HG03039 (cell line): ENCODE results near the gene CEP70.
"Not testable (repeated sequence)": the region's sequence is repeated elsewhere in the genome, so short reads cannot be mapped to it uniquely, and the experiment has no call there.

Experiments
- ATAC-seq: cut with Tn5 transposase; IDR thresholded peaks from one replicate; pipeline ENCODE4 v1.9.1; 2021; ENCODE audit warnings: mild to moderate bottlenecking, moderate library complexity; ENCODE audit not compliant: unreplicated experiment

CEP70 gene

DNA sequence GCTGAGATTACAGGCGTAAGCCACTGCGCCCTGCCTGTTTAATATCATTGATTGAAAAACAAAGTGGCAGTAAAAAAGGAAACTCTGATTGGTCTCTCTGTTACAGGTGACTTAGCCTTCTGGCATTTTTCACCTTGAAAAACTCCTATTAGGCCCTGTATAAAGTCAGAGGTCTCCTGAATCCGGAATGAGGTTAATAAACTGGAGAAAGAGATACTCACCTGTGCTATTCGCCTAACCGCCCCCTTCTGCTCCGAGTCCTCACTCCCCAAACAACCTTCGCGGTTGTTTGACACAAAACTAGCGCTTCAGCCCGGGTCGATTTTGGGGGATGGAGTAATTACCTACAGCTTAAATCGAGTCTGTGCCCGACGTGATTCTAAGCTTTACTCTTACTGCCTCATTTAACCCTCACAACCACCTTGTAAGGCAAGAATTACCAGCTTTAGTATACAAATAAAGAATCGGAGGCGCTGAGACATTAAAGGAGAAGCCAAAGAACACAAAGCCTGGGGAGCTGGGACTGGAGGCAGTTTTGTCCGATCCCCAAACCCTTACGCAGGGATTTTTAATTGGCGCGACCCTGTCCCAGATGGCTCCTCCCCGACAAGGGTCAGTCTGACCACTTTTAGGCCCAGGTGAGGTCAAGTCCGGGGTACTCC, 441 bp downstream of the CEP70 start:
- ATAC-seq: no peak

DNA sequence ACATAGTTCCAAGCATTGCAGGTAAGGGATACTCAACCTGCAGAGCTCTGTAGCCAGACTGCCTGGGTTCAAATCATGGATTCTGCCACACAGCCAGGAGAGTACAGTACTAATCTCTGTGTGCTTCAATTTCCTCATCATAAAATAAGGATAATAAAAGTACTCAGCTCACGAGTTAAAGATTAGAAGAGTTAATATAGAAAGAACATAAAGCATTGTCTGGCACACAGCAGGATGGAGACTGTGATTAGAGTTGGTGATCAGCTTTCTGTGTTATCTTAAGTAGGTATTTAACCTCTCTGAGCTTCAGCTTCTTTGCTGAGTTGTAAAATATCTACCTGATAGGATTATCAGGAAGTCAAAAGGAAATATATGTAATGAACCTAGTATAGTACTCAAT, 2.7 kb downstream of the CEP70 start:
- ATAC-seq: no peak

DNA sequence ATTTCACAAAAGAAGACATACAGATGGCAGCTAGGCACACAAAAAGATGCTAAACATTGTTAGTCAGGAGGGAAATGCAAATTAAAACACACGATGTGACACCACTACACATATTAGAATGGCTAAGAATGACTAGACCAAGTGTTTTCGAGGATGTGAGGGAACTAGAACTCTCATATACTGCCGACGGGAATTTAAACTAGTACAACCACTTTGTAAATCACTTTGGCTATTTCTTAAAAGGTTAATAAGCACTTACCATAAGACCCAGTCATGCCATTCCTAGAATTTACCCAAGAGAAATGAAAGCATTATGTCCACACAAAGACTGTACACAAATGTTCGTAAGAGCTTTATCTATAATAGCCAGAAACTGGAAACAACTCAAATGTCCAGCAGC, 5.6 kb downstream of the CEP70 start:
- no peak for ATAC-seq

DNA sequence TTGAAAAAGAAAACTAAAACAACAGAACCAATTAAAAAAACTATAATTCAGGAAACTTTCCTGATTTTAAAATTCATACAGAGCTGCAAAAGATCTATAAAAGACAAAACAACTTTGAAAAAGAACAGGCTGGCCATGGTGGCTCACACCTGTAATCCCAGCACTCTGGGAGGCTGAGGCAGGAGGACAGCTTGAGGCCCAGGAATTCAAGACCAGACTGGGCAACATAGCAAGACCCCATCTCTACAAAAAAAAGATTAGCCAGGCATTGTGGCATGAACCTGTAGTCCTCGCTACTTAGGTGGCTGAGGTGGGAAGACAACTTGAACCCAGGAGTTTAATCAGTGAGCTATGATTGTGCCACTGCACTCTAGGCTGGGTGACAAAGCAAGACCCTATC, 6.7 kb downstream of the CEP70 start:
- no peak for ATAC-seq

DNA sequence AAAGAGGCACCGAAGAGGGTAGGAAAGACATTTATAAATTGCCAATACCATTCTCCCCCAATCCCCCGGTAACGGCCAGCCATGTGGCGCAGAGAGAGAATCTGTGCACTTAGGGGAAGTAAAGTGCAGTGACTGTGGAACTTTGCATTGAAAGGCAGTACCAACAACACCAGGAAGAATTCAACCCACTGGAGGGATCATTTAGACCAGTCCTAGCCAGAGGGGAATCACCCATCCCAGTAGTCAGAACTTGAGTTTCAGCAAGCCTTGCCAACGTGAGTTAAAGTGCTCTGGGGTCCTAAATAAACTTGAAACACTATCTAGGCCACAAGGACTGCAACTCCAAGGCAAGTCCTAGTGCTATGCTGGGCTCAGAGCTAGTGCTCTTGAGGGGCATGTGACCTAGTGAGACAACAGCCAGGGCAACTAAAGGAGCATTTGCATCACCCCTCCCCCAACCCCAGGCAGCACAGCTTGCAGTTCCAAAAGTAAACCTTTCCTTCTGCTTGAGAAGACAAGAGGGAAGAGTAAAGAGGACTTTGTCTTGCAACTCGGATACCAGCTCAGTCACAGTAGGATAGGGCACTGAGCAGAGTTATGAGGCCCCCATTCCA, 15.0 kb downstream of the CEP70 start:
- ATAC-seq: no peak

DNA sequence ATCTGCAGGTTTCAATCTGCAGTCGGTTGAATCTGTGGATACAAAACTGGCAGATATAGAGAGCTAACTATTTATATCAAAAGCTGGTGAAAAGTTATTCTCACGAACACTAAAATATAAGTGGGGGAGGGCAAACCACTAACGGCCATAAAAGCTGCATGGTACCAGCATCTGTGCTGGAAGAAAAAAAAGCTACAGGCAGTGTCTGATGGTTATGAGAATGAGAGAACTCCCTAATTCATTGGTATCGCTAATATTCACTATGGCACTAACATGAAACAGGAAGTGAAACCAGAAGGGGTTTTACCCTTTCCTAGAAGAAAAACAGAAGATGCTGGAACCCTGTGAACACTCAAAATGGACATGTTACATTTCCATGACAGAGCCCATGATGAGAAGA, 15.9 kb downstream of the CEP70 start:
- peak; percentile 68 for ATAC-seq

DNA sequence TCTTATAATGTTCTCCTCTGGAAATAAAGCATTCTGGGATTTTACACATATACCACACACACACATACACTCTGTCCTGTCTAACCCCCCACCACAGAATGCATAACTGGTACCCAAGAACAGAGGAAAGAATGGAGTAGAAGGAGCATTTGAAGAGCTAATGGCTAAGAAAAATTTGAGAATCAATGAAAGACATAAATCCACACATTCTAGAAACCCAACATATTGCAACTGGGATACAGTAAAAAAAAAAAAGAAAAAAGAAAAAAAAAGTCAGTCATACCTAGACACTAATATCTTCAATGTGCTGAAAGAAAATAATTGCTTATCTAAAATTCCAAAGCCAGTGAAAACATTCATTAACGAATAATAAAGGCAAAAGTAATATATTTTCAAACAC, 20.9 kb downstream of the CEP70 start:
- ATAC-seq: no peak

DNA sequence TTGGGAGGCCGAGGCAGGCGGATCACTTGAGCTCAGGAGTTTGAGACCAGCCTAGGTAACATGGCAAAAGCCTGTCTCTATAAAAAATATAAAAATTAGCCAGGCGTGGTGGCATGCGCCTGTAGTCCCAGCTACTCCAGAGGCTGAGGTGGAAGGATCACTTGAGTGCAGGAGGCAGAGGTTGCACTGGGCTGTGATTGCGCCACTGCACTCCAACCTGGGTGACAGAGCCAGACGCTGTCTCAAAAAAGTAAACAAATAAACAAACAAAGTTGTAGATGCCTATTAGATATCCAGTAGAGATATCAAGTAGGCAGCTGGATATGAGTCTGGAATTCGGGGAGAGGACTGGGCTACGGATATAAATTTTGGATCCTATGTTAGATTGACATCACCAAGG, 24.4 kb downstream of the CEP70 start:
- not testable (repeated sequence) for ATAC-seq

DNA sequence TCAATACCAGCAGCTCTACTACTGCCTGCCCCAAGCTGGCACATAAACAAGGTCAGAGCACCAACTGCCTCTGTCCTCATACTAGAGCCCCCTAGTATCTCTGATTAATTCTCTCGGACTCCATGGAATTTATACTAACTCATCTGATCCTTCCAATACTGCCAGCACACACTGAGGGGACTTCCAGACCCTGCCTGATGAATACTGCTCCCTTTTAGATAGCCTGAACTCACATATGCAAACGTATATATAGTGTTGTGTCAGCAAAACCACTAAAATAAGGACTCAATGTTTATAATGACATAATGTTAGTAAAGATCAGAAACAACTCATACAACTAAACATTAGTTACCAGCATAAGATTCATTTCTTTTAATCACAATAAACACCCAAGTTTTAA, 25.0 kb downstream of the CEP70 start:
- no peak for ATAC-seq

DNA sequence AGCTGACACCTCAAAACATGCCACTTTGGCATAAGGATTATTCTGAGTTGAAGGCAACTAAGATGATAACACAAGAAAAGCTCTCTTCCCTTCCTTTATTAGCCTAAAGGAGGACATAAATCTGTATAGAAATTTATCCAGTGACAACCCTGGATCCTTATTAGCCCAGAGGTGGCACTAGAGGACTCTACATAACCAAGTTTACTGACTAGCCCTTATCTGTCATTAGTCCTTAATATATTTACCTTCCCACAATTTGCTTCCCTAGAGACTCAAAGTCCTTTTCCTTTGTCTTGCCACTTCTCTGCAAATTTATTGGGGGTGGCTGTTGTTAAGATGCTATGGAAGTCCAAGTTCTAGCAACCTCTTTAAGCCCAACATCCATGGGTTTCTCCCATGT, 26.7 kb downstream of the CEP70 start:
- no peak for ATAC-seq

DNA sequence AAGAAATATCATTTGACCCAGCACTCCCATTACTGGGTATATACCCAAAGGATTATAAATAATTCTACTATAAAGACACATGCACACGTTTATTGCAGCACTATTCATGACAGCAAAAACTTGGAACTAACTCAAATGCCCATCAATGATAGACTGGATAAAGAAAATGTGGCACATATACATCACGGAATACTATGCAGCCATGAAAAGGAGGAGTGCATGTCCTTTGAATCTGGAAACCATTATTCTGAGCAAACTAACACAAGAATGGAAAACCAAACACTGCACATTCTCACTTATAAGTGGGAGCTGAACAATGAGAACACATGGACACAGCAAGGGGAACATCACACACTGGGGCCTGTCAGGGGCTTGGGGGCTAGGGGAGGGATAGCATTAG, 27.8 kb downstream of the CEP70 start:
- ATAC-seq: not testable (repeated sequence)

DNA sequence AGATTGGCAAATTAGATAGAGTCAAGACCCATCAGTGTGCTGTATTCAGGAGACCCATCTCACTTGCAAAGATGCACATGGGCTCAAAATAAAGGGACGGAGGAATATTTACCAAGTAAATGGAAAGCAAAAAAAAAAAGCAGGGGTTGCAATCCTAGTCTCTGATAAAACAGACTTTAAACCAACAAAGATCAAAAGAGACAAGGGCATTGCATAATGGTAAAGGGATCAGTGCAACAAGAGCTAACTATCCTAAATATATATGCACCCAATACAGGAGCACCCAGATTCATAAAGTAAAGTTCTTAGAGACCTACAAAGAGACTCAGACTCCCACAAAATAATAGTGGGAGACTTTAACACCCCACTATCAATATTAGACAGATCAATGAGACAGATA, 31.2 kb downstream of the CEP70 start:
- ATAC-seq: not testable (repeated sequence)

DNA sequence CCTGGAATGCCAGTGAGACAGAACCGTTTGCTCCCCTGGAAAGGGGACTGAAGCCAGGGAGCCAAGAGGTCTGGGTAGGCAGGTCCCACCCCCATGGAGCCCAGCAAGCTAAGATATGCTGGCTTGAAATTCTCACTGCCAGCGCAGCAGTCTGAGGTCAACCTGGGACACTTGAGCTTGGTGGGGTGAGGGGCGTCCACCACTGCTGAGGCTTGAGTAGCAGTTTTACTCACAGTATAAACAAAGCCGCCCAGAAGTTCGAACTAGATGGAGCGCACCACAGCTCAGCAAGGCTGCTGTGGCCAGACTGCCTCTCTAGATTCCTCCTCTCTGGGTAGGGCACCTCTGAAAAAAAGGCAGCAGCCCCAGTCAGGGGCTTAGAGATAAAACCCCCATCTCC, 33.6 kb downstream of the CEP70 start:
- ATAC-seq: no peak

DNA sequence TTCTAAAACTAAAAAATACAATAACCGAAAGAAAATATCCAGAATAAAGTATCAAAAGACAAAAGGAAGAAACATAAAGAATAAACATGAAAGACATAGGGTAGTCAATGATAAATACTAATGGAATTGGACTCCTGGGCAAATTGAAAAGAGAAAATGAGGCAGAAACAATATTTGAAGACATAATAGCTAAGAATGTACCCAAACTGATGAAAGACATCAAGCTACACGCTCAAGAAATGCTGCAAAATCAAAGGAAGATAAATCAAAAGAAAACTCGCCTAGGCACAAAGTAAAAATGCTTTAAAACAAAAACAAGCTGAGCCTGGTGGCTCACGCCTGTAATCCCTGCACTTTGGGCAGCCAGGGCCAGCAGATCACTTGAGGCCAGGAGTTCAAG, 34.9 kb downstream of the CEP70 start:
- no peak for ATAC-seq

DNA sequence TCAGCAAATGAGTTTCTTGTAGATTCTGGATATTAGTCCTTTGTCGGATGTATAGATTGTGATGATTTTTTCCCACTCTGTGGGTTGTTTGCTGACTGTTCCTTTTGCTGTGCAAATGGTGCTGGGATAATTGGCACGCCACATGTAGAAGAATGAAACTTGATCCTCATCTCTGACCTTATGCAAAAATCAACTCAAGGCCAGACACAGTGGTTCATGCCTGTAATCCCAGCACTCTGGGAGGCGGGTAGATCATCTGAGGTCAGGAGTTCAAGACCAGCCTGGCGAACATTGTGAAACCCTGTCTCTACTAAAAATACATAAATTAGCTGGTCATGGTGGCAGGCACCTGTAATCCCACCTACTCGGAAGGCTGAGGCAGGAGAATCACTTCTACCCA, 39.3 kb downstream of the CEP70 start:
- ATAC-seq: not testable (repeated sequence)

DNA sequence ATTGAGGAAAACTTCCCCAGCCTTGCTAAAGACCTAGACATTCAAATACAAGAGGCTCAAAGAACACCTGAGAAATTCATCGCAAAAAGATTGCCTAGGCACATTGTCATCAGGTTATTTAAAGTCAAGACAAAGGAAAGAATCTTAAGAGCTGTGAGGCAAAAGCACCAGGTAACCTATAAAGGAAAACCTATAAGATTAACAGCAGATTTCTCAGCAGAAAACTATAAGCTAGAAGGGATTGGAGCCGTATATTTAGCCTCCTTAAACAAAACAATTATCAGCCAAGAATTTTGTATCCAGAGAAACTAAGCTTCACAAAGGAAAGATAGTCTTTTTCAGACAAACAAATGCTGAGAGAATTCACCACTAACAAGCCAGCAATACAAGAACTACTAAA, 43.1 kb downstream of the CEP70 start:
- ATAC-seq: not testable (repeated sequence)

DNA sequence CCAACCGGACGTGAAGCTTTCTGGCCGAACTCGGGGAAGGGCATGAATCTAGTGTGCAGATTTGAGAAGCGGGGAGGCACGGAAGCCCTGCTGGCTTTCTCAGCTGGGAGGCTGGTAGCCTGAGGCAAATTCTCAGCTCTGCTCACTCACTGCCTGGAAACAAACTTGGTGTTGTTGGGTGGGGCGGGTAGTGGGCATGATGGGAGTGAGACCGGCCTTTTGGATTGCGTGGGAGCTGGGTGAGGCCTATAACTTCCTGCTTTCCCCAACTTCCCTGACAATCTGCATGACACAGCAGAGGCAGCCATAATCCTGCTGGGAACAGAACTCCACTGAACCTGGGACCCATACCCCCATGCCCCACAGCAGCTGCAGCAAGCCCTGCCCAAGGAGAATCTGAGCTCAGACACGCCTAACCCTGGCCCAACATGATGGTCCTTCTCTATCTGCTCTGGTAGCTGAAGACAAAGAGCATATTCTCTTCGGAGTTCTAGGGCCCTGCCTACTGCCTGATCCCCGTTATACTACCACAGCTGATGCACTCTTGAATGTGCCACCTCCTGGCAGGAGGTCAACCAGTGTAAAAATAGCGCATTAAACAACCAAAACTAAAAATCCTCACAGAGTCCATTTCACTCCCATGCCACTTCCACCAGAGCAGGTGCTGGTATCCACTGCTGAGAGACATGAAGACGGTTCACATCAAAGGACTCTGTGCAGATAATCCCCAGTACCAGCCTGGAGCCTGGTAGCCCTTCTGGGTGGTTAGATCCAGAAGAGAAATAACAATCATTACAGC, 44.7 kb downstream of the CEP70 start:
- ATAC-seq: no peak

DNA sequence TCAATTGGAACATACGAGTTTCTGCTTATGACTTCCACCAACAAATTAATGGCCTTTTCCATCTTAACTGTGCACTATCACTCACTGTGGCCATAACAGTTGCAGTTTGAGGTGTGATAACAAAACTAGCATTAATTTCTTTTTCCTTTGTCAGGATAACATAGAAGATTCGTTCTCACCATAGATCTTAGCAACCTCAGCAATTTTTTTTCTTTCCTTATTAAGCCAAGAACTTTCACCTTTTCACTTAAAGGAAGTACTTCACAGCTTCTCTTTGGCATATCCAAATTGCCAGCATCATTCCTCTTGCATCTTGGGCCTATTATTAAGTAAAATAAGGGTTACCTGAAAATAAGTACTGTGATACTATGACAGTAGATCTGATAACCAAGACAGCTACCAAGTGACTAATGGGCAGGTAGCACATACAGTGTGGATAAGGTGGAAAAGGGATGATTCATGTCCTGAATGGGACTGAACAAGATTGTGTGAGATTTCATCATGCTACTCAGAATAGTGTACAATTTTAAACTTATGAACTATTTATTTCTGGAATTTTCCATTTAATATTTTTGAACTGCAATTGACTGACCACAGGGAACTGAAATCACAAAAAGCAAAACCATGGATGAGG, 46.6 kb downstream of the CEP70 start:
- no peak for ATAC-seq

DNA sequence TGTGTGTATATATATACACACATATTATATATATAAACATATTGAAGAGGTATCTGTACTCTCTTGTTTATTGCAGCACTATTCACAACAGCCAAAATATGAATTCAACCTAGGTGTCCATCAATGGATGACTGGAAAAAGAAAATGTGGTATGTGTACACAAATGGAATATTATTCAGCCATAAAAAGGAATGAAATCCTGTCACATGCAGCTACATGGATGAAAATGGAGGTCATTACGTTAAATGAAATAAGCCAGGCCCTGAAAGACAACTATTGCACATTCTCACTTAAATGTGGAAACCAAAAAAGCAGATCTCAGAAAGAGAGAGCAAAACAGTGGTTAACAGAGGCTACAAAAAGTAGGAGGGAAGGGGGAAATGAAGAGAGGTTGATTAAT, 49.5 kb downstream of the CEP70 start:
- ATAC-seq: no peak

DNA sequence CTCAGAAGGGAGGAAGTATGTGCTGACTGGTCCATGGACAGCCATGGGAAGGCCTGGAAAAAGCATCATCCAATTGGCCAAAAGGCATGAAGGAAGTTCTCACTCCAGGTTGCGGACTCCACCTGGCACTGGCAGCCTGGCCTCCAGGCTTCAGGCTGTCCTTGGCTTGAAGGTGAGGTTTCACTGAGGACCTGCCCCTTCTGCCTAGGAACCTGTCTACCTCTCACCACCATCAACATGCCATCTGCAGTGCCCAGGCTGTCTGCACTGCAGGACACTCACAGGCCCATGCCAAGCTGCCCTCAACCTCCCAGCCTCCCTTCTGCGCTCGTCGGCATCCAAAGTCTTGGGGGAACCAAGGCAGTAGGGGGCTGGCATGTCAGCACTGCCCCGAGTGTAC, 51.1 kb downstream of the CEP70 start:
- no peak for ATAC-seq

DNA sequence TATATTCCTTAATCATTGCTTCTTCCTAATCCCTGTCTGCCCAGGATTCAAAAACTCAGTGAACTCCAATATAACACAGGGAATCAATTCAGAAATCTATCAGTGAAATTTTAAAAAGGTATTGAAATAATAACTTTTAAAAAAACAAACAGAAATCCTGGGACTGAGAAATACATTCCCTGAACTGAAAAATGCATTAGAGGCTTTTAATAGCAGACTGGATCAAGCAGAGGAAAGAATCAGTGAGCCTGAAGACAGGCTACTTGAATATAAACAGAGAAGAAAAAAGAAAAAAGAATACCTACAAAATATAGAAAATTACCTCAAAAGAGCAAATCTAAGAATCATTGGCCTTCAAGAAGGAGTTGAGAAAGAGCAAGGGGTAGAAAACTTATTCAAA, 54.7 kb downstream of the CEP70 start:
- no peak for ATAC-seq

DNA sequence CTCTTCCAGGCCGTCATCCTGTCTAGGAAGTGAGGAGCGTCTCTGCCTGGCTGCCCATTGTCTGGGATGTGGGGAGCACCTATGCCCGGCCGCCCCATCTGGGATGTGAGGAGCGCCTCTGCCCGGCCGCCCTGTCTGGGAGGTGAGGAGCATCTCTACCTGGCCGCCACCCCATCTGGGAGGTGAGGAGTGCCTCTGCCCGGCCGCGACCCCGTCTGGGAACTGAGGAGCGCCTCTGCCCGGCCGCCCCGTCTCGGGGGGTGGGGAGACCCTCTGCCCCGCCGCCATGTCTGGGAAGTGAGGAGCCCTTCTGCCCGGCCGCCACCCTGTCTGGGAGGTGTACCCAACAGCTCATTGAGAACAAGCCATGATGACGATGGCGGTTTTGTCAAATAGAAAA, 72.6 kb downstream of the CEP70 start:
- not testable (repeated sequence) for ATAC-seq
